K562 (cell line): ENCODE measurements around the gene DAGLB.

Experiments
- ATF3 ChIP-seq, 2 experiments: fragments of 450-650 bp in 1 of 2; sonication (generic) in 1 of 2; formaldehyde crosslinking in 1 of 2; IDR thresholded peaks in 1 of 2; conservative IDR thresholded peaks in 1 of 2; 2 replicates each; pipeline versions ENCODE4 v1.6.1 to v1.8.1; 2016 to 2023; ENCODE audit warnings: mild to moderate bottlenecking in 2 of 2, moderate library complexity in 2 of 2, inconsistent platforms in 1 of 2, missing genetic modification reagents in 1 of 2
- MEF2D ChIP-seq: conservative IDR thresholded peaks from 2 replicates; pipeline ENCODE4 v1.6.1; 2016; ENCODE audit warnings: low read depth, missing genetic modification characterization, missing compliant biosample characterization
- NFIC ChIP-seq: fragments of 450-650 bp; IDR thresholded peaks from 2 replicates; pipeline ENCODE4 v1.6.1; 2017; ENCODE audit warnings: mild to moderate bottlenecking, inconsistent platforms
- POLR2A ChIP-seq: fragments of 450-650 bp; conservative IDR thresholded peaks from 2 replicates; pipeline ENCODE4 v1.6.1; 2016
- RCOR1 ChIP-seq, 2 experiments: IDR thresholded peaks; 2 replicates each; pipeline ENCODE4 v1.6.1; 2012; ENCODE audit warnings: low read depth in 2 of 2, low read length in 2 of 2, borderline replicate concordance in 1 of 2, improper control_type of control experiment in 1 of 2
- TARDBP ChIP-seq: fragments of 450-650 bp; IDR thresholded peaks from 2 replicates; pipeline ENCODE4 v1.6.1; 2016
- TFE3 ChIP-seq: fragments of 450-650 bp; formaldehyde crosslinking; IDR thresholded peaks from 2 replicates; pipeline ENCODE4 v1.4.0; 2020; ENCODE audit warnings: mild to moderate bottlenecking, mixed read lengths
- TRIM28 ChIP-seq: fragments of 450-650 bp; IDR thresholded peaks from 2 replicates; pipeline ENCODE4 v1.6.1; 2017
- ZNF76 ChIP-seq: fragments of 250-450 bp; sonication (Bioruptor Pico); IDR thresholded peaks from 2 replicates; pipeline ENCODE4 v1.4.0; 2020; ENCODE audit warnings: mild to moderate bottlenecking, moderate library complexity, borderline replicate concordance
- TF ChIP-seq, protein P1 (sequence below): fragments of 450-650 bp; formaldehyde crosslinking; IDR thresholded peaks from 2 replicates; pipeline ENCODE4 v1.4.0; 2022; ENCODE audit warnings: mild to moderate bottlenecking, moderate library complexity

GRCh38 chr7:6403907-6404306 is 43.8 kb downstream of the DAGLB start:
- TF ChIP-seq, protein P1, sequence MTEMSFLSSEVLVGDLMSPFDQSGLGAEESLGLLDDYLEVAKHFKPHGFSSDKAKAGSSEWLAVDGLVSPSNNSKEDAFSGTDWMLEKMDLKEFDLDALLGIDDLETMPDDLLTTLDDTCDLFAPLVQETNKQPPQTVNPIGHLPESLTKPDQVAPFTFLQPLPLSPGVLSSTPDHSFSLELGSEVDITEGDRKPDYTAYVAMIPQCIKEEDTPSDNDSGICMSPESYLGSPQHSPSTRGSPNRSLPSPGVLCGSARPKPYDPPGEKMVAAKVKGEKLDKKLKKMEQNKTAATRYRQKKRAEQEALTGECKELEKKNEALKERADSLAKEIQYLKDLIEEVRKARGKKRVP (CRISPR knock-in tag): no peak
- TF ChIP-seq ATF3 (IDR thresholded peaks at IDR 0.05) (no peak), ATF3 (CRISPR knock-in tag; conservative IDR thresholded peaks at IDR 0.05) (no peak), RCOR1 (IDR thresholded peaks at IDR 0.05; ENCODE audit: borderline replicate concordance in 1 of 2, low read depth in 2 of 2, low read length in 2 of 2) (no peak), POLR2A (peak; percentile 27; the same call in 1 of the 2 replicates), TFE3 (no peak), TRIM28 (no peak), ZNF76 (CRISPR knock-in tag) (no peak), TARDBP (no peak), MEF2D (tag) (no peak), NFIC (no peak)
